Amniotic stem cell (primary cell): Measurements from ENCODE around the gene ALDH1B1.
"Not testable (repeated sequence)": the region's sequence is repeated elsewhere in the genome, so short reads cannot be mapped to it uniquely, and the experiment has no call there.

Source experiments
- DNase-seq: peaks from one replicate; lab custom pipeline; 2025; lab: John Stamatoyannopoulos, UW

The ALDH1B1 gene

DNA sequence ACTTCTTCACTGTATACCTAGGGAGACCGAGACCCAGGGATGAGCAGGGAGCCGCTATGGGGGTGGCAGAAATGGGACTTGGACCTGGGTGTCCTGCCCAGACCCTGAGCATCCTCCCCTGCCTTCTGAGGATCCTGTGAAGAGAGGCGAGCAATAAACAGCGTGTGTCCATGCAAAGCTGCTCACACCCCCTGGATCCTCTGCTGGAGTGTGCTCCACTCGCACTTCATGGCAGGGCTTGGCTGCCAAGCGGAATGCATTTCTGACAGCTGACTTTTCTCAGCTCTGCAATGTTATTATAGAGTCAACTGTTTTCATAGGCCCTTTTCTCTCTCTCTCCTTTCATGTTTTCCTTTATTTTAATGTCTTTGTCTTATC lies 31.0 kb upstream of the ALDH1B1 start:
- no peak for DNase-seq

DNA sequence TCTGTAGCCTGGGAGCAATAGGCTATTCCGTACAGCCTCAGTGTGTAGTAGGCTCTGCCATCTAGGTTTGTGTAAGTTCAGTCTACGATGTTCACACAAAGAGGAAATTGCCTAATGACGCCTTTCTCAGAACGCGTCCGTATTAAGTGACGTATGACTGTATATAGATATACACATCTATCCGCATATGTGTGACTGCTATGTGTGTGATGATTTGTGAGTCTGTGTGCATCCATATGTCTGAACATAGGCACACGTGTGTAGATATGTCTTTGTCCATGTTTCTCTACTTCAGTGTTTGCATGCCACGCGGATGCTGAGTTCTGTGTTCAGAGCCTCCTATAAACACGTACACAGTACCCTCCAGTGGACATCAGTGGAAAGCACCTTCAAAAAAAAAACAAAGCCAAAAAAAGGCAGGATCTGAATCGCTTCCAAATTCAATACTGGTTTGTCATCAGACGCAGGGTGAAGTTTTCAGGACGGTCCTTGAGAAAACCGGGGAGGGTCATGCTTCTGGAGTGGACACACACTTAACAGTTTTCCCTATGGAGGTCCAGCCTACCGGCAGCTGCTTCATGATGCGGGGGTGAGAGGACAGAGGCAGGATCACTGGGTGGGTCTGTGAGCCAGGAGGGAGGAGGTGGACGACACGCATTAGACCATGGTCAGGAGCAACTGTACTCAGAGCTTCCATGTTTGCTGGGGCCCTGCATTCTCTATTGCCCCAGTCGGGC lies 29.5 kb upstream of the ALDH1B1 start:
- peak; percentile 56 for DNase-seq

GRCh38 chr9:38363589-38363925 lies 28.9 kb upstream of the ALDH1B1 start:
- DNase-seq, result no peak

DNA sequence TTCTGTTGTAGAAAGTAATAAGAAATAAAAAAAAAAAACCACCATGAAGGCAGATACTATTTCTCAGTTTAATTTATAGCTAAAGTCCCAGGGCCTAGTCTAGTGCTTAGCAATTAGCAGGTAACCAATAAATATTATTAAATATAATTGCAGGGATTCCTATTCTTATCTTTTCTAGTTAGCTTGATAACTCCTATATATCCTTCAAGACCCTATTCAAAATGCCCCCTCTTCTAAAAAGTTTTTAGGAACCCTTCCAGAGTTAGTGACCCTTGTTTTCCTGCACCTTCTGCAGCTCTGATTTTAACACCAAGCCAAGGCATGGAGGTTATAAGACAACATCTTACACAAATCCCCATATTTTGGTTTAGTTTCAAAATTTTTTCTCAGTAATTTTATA lies 24.6 kb upstream of the ALDH1B1 start:
- DNase-seq, result no peak

- no peak for DNase-seq
These were observed 23.8 kb upstream of the ALDH1B1 start for GRCh38 chr9:38368731-38369130.

- no peak for DNase-seq
These were observed 22.3 kb upstream of the ALDH1B1 start for GRCh38 chr9:38370176-38370575.

DNA sequence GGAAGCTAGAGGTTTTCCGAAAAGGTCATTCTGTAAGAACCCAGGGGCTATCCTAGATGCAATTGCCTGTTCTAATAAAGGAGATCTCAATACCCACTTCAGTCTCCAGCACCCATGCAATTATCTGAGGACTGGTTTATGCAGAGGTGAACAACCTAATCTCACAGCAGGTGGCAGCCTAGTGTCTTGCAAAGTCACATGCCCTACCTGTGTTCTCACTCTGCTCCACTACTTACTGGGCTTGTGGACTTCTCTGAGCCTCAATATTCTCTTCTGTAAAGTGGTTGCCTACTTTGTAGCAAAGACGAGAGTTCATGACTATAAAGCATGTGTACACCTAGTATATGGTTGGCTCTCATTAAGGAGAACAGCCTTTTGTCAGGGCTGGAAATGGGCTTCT lies 21.0 kb upstream of the ALDH1B1 start:
- no peak for DNase-seq

- no peak for DNase-seq
These were observed 19.5 kb upstream of the ALDH1B1 start for GRCh38 chr9:38372762-38373619.

GRCh38 chr9:38373679-38374078 lies 18.8 kb upstream of the ALDH1B1 start:
- DNase-seq, result no peak

GRCh38 chr9:38374847-38375571 lies 17.5 kb upstream of the ALDH1B1 start:
- DNase-seq, result no peak

DNA sequence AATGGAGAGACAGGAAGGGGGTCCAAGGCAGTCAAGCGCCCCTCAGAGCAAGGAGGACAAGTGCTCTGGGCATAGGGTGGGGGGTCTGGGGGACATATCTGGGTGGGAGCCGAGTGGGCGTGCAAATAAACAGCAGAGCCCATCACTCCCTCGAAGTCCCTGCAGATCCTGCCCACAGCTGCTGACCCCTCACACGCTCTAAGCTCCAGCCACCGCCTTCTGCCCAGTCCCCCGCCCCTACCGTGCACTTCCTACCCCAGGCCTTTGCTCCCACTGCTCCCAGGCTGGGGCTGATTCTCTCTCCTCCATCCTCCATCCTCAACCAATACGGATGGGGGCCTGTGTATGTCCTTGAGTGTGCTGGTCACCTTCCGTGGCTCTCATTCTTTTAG lies 16.9 kb upstream of the ALDH1B1 start:
- DNase-seq, result no peak

DNA sequence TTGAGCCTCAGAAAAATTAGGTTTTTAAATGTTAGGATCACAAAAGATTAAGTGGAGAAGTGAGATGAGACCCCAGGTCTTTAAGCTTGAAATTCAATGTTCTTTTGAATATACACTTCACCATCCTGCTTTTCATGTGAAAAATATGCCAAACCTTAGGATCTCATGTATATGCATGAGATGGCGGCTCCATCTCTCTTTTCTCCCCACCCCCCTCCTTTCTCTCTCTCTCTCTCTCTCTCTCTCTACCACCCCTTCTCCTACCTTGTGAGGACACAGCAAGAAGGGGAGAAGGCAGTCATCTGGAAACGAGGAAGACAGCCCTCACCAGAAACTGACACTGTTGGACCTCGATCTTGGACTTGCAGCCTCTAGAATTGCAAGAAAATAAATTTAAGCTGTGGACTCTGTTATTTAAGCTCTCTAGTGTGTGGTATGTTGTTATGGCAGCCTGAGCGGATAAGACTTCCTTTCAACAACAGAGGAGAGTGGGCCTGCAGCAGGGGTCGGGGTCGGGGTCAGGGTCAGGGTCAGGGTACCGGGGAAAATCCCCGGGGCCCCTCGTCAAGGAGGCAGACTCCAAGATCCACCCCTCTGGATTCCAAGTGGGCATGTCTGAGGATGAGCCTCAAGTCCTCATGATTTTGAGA lies 16.4 kb upstream of the ALDH1B1 start:
- DNase-seq, result no peak

DNA sequence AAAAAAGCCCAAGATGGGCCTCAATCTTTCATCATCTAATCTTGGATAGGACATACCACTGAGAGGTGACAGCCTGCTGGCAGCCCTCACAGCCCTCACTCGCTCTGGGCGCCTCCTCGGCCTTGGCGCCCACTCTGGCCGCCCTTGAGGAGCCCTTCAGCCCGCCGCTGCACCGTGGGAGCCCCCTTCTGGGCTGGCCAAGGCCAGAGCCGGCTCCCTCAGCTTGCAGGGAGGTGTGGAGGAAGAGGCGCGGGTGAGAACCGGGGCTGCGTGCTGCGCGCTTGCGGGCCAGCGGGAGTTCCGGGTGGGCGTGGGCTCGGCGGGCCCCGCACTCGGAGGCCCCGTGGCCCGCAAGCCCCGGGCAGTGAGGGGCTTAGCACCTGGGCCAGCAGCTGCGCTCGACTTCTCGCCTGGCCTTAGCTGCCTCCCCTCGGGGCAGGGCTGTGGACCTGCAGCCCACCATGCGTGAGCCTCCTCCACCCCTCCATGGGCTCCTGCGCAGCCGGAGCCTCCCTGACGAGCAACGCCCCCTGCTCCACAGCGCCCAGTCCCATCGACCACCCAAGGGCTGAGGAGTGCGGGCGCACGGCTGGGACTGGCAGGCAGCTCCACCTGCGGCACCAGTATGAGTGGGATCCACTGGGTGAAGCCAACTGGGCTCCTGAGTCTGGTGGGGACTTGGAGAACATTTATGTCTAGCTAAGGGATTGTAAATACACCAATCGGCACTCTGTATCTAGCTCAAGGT lies 15.0 kb upstream of the ALDH1B1 start:
- not testable (repeated sequence) for DNase-seq

DNA sequence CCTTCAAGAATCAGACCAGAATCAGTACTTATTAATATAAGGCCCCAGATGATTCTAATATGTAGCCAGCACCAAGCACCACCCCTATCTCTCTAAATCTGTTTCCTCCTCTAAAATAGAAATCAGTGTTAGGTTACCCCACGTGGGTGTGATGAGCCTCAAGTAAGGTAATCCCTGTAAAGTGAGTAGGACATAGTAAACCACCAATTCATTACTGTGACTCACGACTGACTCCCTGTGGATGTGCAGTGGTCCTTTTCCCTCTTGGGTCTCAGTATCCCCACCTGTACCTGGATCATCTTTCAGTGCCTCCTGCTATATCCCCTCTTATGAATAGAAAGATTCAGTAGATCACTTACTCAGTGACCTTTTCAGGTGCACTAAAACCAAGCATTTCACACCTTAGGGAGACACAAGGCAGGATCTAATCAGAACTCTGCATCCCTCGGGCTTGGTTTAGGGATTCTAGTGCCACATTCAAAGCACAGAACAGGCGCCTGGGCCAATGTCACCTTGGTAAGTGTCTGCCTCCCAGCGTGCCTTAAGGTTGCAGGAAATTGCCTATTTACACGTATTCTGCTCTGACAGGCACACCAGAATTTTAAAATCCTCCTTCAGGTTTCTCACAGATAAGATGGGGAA lies 12.2 kb upstream of the ALDH1B1 start:
- DNase-seq, result no peak

DNA sequence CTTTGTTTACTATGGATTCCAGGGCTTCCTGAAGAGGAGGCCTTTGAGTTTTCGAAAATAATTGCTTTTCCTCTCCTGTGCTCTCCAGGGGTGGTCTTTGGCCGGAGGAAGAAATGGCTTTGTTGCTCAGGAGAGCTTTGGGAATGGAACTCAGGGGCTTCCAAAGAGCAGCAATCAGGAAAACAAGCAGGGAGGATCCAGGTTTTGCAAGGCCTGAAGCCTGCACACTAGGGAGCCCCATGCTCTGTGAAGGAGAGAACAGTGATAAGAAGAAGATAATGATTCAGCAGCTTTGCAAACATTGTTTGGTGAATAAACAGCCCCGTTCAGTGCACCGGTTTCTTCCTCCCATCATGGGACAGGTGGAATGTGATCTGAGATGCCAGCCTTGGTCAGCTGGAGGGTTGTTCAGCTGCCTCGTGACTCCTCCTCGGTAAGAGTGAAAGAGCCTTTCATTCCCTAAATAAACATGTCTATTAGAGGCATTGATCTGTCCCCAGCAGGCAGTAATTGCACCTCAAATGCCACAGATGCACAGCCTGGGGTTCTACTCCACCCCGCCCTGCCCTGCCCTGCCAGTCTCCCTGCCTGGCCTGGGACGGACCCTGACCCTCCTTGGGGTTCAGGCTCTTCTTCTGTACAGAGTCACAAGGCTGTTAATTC lies 11.5 kb upstream of the ALDH1B1 start:
- no peak for DNase-seq

DNA sequence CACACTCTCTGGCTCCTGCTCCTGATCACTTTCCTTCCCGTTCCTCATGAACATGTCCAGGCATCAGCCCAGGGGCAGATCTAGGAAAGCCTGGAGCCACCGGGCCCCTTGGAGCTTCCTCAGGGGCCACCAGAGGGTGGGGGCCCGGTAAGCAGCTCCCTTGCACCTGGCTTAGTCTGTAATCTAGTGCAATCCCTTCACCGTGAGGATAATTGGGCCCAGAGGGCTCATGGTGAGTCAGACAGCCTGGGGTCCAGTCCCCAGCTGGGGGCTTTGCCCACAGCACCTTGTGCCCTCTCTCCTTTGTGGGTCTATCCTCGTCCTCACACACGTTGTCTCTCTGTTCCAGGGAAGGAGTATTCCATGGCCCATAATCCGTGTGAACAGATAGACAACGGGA lies 10.4 kb upstream of the ALDH1B1 start:
- no peak for DNase-seq

DNA sequence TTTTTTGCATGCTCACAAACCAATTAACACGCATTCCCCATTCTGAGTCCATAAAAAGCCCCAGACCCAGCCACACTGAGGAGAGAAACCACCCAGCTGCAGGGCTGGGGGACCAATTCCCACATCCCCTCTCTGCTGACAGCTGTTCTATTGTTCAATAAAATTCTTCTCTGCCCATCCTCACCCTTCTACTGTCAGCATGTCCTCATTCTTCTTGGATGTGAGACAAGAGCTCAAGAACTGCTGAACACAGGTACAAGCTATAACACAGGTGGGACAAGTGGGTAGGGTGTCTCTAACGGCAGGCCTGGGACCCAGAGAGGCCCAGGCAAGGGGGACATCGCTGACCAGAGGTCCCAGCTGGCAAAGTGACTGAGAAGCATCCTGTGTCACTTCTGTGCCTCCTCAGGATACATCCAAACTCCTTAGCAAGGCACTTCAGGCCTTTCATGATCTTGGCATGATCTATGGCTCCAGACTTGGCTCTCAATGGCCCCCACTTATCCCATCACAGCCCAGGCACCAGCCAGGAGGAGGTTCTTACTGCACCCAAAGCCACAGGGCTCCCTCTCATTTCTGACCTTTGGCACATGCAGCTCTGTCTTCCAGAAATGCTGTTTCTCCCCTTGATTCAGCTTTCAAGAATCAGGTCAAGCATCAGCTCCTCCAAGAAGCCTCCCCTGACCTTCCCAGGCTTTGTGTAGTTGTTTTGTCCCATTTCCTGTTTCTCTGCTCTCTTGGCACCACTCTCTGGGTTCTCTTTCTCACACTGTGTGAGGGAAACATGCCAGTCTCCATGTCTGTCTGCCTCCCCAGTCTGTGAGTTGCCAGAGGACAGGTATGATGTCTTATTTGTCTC lies 7.3 kb upstream of the ALDH1B1 start:
- no peak for DNase-seq

DNA sequence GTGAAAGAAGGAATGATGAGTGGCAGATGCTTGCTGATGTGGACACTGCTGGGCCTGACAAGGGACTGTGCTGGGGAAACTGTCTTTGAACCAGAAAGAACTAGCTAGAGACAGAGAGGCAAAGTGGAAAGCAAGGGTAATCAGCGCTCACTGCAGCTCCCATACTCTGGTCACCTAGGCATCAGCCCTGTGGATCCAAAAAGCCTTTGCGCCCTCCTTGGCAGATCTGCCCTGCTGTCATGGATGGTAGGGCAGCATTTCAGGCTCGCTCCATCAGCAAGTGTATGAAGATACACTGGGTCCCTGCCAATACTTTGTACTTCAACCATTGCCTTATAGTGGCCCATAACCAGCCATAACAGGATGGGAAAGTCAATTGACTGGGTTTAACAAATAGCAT lies 6.6 kb upstream of the ALDH1B1 start:
- DNase-seq, result no peak

- DNase-seq, result no peak
These were observed 6.1 kb upstream of the ALDH1B1 start for GRCh38 chr9:38386319-38386895.
